ENCODE measurements around the gene MTA1. TPM values are rescaled to one million over a fixed set of nuclear protein-coding genes. Genes with fewer than 3 reads are reported as not detected.

MTA1 gene
- total RNA-seq, 3 donors from 2014 or later: 154 to 166 (median 154) TPM

GRCh38 chr14:105446971-105447370, 27.3 kb downstream of the MTA1 start:
- no peak overlapping the region for H3K4me3 Mint-ChIP-seq
- ATAC-seq (no peak), DNase-seq (no peak)
- H3K36me3 Mint-ChIP-seq (ENCODE audit: insufficient read depth): peaks cover under 1% of the 10 kb centered on the region
- H3K9me3 Mint-ChIP-seq: no peaks in the 10 kb centered on the region
- no peaks in the 10 kb centered on the region for H3K27me3 Mint-ChIP-seq (ENCODE audit: low read depth)
- H3K4me1 Mint-ChIP-seq (ENCODE audit: low read depth): no peaks in the 10 kb centered on the region

- ATAC-seq: no peak
- H3K4me1 Mint-ChIP-seq (ENCODE audit: low read depth): no peaks in the 10 kb centered on the region
- DNase-seq: no peak
- H3K4me3 Mint-ChIP-seq: no peak overlapping the region
- H3K9me3 Mint-ChIP-seq: no peaks in the 10 kb centered on the region
- peaks cover 6% of the 10 kb centered on the region for H3K36me3 Mint-ChIP-seq (ENCODE audit: insufficient read depth)
- H3K27me3 Mint-ChIP-seq (ENCODE audit: low read depth): no peaks in the 10 kb centered on the region
Observed at GRCh38 chr14:105447651-105448640, 28.3 kb downstream of the MTA1 start.

- no peaks in the 10 kb centered on the region for H3K4me1 Mint-ChIP-seq (ENCODE audit: low read depth)
- DNase-seq: peak; percentile 65
- no peaks in the 10 kb centered on the region for H3K9me3 Mint-ChIP-seq
- H3K36me3 Mint-ChIP-seq (ENCODE audit: insufficient read depth): peaks cover 10% of the 10 kb centered on the region
- no peaks in the 10 kb centered on the region for H3K27me3 Mint-ChIP-seq (ENCODE audit: low read depth)
- ATAC-seq: peak; percentile 90 to 91
- H3K4me3 Mint-ChIP-seq: no peak overlapping the region
Observed at GRCh38 chr14:105448706-105449111, 29.1 kb downstream of the MTA1 start.

- Mint-ChIP-seq H3K4me1 (ENCODE audit: low read depth) (no peaks in the 10 kb centered on the region), H3K27me3 (ENCODE audit: low read depth) (no peaks in the 10 kb centered on the region)
- no peak for ATAC-seq
Observed at GRCh38 chr14:105449276-105450122, 29.9 kb downstream of the MTA1 start.

GRCh38 chr14:105450123-105450505, 30.5 kb downstream of the MTA1 start:
- Mint-ChIP-seq H3K27me3 (ENCODE audit: low read depth) (no peaks in the 10 kb centered on the region), H3K9me3 (no peaks in the 10 kb centered on the region), H3K4me1 (ENCODE audit: low read depth) (no peaks in the 10 kb centered on the region), H3K4me3 (no peak overlapping the region), H3K36me3 (ENCODE audit: insufficient read depth) (peaks cover 10% of the 10 kb centered on the region)
- no peak for ATAC-seq
- DNase-seq: no peak

More at GRCh38 chr14:105449276-105450122, 29.9 kb downstream of the MTA1 start:
- Mint-ChIP-seq H3K4me3 (no peak overlapping the region), H3K36me3 (ENCODE audit: insufficient read depth) (peaks cover 10% of the 10 kb centered on the region), H3K9me3 (no peaks in the 10 kb centered on the region)
- no peak for DNase-seq

GRCh38 chr14:105450864-105451720, 31.5 kb downstream of the MTA1 start:
- no peak for ATAC-seq
- Mint-ChIP-seq H3K4me3 (no peak overlapping the region), H3K9me3 (no peaks in the 10 kb centered on the region), H3K27me3 (ENCODE audit: low read depth) (no peaks in the 10 kb centered on the region), H3K4me1 (ENCODE audit: low read depth) (no peaks in the 10 kb centered on the region), H3K36me3 (ENCODE audit: insufficient read depth) (peaks cover 16% of the 10 kb centered on the region)
- DNase-seq: no peak

- no peak for DNase-seq
- Mint-ChIP-seq H3K36me3 (ENCODE audit: insufficient read depth) (peaks cover 16% of the 10 kb centered on the region), H3K27me3 (ENCODE audit: low read depth) (no peaks in the 10 kb centered on the region), H3K4me3 (no peak overlapping the region), H3K4me1 (ENCODE audit: low read depth) (no peaks in the 10 kb centered on the region), H3K9me3 (no peaks in the 10 kb centered on the region)
- ATAC-seq: no peak
Observed at GRCh38 chr14:105452963-105453362, 33.3 kb downstream of the MTA1 start.

GRCh38 chr14:105453847-105454246, 34.2 kb downstream of the MTA1 start:
- Mint-ChIP-seq H3K36me3 (ENCODE audit: insufficient read depth) (peaks cover 16% of the 10 kb centered on the region), H3K4me3 (no peak overlapping the region), H3K9me3 (no peaks in the 10 kb centered on the region), H3K4me1 (ENCODE audit: low read depth) (no peaks in the 10 kb centered on the region), H3K27me3 (ENCODE audit: low read depth) (no peaks in the 10 kb centered on the region)
- ATAC-seq (no peak), DNase-seq (no peak)

GRCh38 chr14:105455086-105455640, 35.5 kb downstream of the MTA1 start:
- H3K4me1 Mint-ChIP-seq (ENCODE audit: low read depth): no peaks in the 10 kb centered on the region
- peaks cover 16% of the 10 kb centered on the region for H3K36me3 Mint-ChIP-seq (ENCODE audit: insufficient read depth)
- H3K27me3 Mint-ChIP-seq (ENCODE audit: low read depth): no peaks in the 10 kb centered on the region
- no peak overlapping the region for H3K4me3 Mint-ChIP-seq
- H3K9me3 Mint-ChIP-seq: no peaks in the 10 kb centered on the region
- DNase-seq (no peak), ATAC-seq (no peak)

- H3K4me1 Mint-ChIP-seq (ENCODE audit: low read depth): no peaks in the 10 kb centered on the region
- H3K4me3 Mint-ChIP-seq: no peak overlapping the region
- no peaks in the 10 kb centered on the region for H3K9me3 Mint-ChIP-seq
- ATAC-seq (no peak), DNase-seq (no peak)
- no peaks in the 10 kb centered on the region for H3K27me3 Mint-ChIP-seq (ENCODE audit: low read depth)
- H3K36me3 Mint-ChIP-seq (ENCODE audit: insufficient read depth): peaks cover 16% of the 10 kb centered on the region
Observed at GRCh38 chr14:105455766-105456660, 36.4 kb downstream of the MTA1 start.

GRCh38 chr14:105456736-105457617, 37.4 kb downstream of the MTA1 start:
- ATAC-seq: no peak
- H3K36me3 Mint-ChIP-seq (ENCODE audit: insufficient read depth): peaks cover 15% of the 10 kb centered on the region
- no peak for DNase-seq
- H3K27me3 Mint-ChIP-seq (ENCODE audit: low read depth): no peaks in the 10 kb centered on the region
- H3K4me3 Mint-ChIP-seq: no peak overlapping the region
- H3K9me3 Mint-ChIP-seq: no peaks in the 10 kb centered on the region
- no peaks in the 10 kb centered on the region for H3K4me1 Mint-ChIP-seq (ENCODE audit: low read depth)

- no peak for DNase-seq
- H3K9me3 Mint-ChIP-seq: no peaks in the 10 kb centered on the region
- no peaks in the 10 kb centered on the region for H3K27me3 Mint-ChIP-seq (ENCODE audit: low read depth)
- ATAC-seq: no peak
- peaks cover 9% of the 10 kb centered on the region for H3K36me3 Mint-ChIP-seq (ENCODE audit: insufficient read depth)
- no peak overlapping the region for H3K4me3 Mint-ChIP-seq
- no peaks in the 10 kb centered on the region for H3K4me1 Mint-ChIP-seq (ENCODE audit: low read depth)
Observed at GRCh38 chr14:105458010-105458409, 38.4 kb downstream of the MTA1 start.
